HEK293 (cell line): ENCODE results near the gene C4orf54.

Experiments
- CTCF ChIP-seq: fragments of 450-650 bp; formaldehyde crosslinking; IDR thresholded peaks from 2 replicates; pipeline ENCODE4 v1.5.1; 2016; ENCODE audit warnings: missing biosample characterization, missing genetic modification characterization
- KLF1 ChIP-seq: fragments of 450-650 bp; formaldehyde crosslinking; IDR thresholded peaks from 2 replicates; pipeline ENCODE4 v1.5.1; 2016; ENCODE audit warnings: missing biosample characterization, missing genetic modification characterization
- KLF7 ChIP-seq: fragments of 450-650 bp; formaldehyde crosslinking; IDR thresholded peaks from 2 replicates; pipeline ENCODE4 v1.5.1; 2016; ENCODE audit warnings: missing biosample characterization, missing genetic modification characterization, borderline replicate concordance
- OVOL3 ChIP-seq: fragments of 450-650 bp; formaldehyde crosslinking; IDR thresholded peaks from 2 replicates; pipeline ENCODE4 v1.5.1; 2016; ENCODE audit warnings: missing biosample characterization, missing genetic modification characterization

- TF ChIP-seq OVOL3 (no peak), KLF1 (tag by site-specific recombination) (no peak), KLF7 (tag by site-specific recombination) (no peak), CTCF (no peak)
These were observed 45.3 kb downstream of the C4orf54 start for GRCh38 chr4:99612281-99612680.
